ENCODE data around the gene RRAS. TPM values are rescaled to one million over a fixed set of nuclear protein-coding genes. Genes with fewer than 3 reads are reported as not detected.
"Not testable (repeated sequence)": the region's sequence is repeated elsewhere in the genome, so short reads cannot be mapped to it uniquely, and the experiment has no call there.

The RRAS gene
- total and polyA plus RNA-seq, 8 donors, result 21.4 to 131 (median 30.7) TPM

DNA sequence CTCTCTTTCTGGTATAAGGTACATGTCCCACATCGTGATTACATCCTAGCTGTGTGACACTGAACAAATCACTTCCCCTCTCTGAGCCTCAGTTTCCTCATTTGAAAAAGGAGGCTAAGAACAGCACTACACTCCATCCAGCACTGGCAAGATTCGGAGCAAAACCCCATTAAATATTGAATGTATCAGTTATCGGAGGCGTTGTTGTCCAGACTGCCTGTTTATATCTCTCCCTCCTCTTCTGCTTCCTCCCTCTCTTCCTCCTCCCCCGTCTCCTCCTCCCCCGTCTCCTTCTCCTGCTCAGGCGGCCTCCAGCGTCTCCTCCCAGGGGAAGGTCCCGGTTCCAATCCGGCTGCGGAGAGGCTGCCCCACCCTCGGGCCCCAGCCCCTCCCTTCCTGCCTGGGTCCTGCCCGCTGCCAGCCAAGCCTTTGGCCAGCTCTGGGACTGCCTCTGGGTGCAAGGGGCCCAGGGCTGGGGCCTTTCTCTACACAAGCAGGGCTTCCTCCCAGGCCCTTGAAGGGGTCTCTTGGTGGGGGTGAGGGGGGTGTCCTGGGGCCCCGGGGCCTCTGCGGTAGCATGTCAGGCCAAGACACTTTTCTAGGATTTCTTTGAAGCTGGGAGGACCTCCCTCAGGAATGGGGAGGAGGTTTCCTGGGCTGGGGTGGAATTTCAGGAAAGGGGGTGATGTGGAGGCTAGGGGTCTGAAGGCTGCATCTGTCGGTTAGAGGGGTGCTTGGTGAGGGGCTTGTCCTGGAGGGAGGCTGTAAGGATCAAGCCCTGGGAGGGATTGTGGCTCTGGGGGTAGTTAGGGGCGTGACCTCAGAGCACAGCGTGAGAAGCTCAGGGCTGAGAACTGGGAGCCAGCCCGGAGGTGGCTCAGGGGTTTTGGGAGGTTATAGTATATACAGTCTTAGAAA, 1.9 kb downstream of the RRAS start:
- TF ChIP-seq, protein P1, sequence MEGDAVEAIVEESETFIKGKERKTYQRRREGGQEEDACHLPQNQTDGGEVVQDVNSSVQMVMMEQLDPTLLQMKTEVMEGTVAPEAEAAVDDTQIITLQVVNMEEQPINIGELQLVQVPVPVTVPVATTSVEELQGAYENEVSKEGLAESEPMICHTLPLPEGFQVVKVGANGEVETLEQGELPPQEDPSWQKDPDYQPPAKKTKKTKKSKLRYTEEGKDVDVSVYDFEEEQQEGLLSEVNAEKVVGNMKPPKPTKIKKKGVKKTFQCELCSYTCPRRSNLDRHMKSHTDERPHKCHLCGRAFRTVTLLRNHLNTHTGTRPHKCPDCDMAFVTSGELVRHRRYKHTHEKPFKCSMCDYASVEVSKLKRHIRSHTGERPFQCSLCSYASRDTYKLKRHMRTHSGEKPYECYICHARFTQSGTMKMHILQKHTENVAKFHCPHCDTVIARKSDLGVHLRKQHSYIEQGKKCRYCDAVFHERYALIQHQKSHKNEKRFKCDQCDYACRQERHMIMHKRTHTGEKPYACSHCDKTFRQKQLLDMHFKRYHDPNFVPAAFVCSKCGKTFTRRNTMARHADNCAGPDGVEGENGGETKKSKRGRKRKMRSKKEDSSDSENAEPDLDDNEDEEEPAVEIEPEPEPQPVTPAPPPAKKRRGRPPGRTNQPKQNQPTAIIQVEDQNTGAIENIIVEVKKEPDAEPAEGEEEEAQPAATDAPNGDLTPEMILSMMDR (IDR thresholded peaks at IDR 0.05), result no peak
- H3K4me3 ChIP-seq, result peak overlapping the region; percentile 19 to 95
- no peaks in the 10 kb centered on the region for H3K9me3 ChIP-seq
- no peaks in the 10 kb centered on the region for H3K27me3 ChIP-seq
- H3K27ac ChIP-seq, result peak overlapping the region; percentile 94 to 98
- DNase-seq, result peak in 3 of 4 donors; percentile 44 to 95 (median 91)
- H3K4me1 ChIP-seq, result peaks cover 25 to 63% of the 10 kb centered on the region in 2 donors
- H3K36me3 ChIP-seq, result peaks cover 0 to 4% of the 10 kb centered on the region in 2 donors
- ATAC-seq, result peak; percentile 32
- intact Hi-C loops (cut with DNase I), result no loop called here

DNA sequence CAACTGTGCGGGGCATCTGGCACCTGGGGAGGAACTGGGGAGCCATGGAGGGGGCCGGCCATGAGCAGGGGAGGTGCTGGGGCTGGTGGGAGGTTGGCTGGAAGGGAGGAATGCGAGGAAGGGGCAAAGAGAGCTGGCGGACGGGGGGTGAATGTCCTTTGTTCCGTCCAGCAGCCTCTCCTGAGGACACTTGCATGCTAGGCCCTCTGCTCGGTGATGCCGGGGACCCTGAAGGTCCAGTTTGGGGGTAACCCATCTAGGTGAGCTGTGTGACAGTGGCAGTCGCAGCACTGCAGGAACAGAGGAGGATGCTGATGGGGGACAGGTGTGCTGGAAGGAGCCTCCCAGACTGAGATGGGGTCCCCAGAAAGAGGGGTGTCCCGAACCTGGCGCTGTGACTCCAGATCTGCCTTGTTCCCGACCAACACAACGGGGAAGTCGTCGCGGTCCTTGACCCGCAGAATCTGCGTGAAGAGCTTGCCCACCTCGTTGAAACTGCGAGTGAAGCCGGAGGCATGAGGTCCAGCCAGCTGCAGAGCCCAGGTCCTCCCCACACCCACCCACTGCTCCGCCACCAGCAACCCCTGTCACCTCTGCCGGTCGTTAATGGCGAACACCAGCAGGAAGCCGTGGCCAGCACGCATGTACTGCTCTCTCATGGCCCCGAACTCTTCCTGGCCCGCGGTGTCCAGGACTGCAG, 3.6 kb downstream of the RRAS start:
- Histone ChIP-seq H3K4me3 (no peak overlapping the region), H3K4me1 (peaks cover 20 to 62% of the 10 kb centered on the region in 2 donors)
- intact Hi-C loops (cut with DNase I), result no loop called here

DNA sequence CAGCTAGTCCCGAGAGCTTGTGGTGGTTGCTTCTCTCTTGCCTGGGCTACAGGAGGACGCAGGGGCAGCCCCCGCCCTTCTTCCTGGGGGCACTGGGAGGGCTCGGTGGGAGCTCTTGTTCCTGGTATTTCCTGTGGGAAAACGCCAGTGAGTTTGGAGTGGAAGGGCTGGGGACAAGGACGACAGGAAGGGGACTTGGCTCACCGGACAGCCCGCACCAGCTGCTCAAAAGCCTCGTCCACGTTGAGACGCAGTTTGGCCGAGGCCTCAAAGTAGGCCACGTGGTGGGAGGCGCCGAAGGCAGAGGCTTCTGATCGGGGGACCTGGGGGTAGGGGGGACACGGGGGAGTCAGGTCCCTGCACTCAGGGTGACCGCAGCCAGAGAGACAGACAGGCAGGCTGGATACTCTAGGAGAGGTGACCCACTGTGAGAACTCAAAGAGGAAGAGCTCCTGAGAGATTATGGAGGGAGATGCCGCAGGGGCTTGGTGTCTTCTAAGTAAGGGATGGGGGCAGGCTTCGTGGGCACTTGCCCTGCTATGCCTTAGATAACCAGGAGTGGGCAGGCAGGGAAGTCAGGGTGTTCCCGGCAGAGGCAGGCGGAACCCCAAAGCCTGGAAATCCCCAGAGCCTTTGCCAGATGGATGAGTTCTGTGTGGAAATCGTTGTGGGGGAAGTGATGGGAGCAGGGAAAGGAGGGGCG, 4.3 kb downstream of the RRAS start:
- no peak overlapping the region for H3K4me3 ChIP-seq
- DNase-seq, result peak in 1 of 4 donors; percentile 39
- peak overlapping the region; percentile 55 to 56 for H3K27ac ChIP-seq
- H3K27me3 ChIP-seq, result no peaks in the 10 kb centered on the region
- intact Hi-C loops (cut with DNase I), result no loop called here
- peaks cover 0 to 4% of the 10 kb centered on the region in 2 donors for H3K36me3 ChIP-seq
- no peak for ATAC-seq
- peaks cover 15 to 62% of the 10 kb centered on the region in 2 donors for H3K4me1 ChIP-seq
- no peaks in the 10 kb centered on the region for H3K9me3 ChIP-seq
- TF ChIP-seq, protein P1 (IDR thresholded peaks at IDR 0.05), result no peak

More for the DNA sequence above, 3.6 kb downstream of the RRAS start:
- Histone ChIP-seq H3K36me3 (peaks cover 0 to 4% of the 10 kb centered on the region in 2 donors), H3K27ac (peak overlapping the region in 1 of 2 donors; percentile 55), H3K9me3 (no peaks in the 10 kb centered on the region), H3K27me3 (no peaks in the 10 kb centered on the region)
- TF ChIP-seq, protein P1 (IDR thresholded peaks at IDR 0.05), result no peak
- no peak for DNase-seq
- ATAC-seq, result no peak

DNA sequence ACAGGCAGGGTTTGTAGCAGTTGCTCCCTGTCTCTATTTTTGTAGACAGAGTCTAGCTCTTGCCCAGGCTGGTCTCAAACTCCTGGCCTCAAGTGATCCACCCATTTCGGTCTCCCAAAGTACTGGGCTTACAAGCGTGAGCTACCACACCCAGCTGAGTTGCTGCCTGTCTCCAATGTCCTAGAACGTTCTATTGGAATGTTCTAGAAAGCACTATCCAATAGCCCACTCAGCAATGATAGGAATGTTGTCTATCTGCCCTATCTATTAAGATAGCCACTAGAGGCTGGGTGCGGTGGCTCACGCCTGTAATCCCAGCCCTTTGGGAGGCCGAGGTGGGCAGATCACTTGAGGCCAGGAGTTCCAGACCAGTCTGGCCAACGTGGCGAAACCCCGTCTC, 6.7 kb downstream of the RRAS start:
- H3K9me3 ChIP-seq; ATAC-seq; H3K4me3 ChIP-seq; H3K27me3 ChIP-seq; H3K27ac ChIP-seq; H3K36me3 ChIP-seq; intact Hi-C loops (cut with DNase I); DNase-seq: not testable (repeated sequence)
- H3K4me1 ChIP-seq, result peaks cover 6 to 50% of the 10 kb centered on the region in 2 donors

DNA sequence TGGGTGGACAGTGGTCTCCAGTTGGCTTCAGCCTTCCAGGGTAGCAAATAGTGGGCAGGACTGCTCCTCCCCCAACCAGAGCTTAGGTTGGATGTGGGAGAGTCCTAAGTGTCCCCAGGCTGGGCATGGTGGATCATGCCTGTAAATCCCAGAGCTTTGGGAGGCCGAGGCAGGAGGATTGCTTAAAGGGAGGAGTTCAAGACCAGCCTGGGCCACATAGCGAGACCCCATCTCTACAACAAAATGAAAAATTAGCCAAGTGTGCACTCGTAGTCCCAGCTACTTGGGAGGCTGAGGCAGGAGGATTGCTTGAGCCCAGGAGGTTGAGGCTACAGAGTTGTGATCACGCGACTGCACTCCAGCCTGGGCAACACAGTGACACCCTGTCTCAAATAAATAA, 7.4 kb downstream of the RRAS start:
- DNase-seq (no peak), ATAC-seq (no peak)
- Histone ChIP-seq H3K27ac (no peak overlapping the region), H3K4me1 (peaks cover 5 to 43% of the 10 kb centered on the region in 2 donors), H3K27me3 (no peaks in the 10 kb centered on the region), H3K9me3 (no peaks in the 10 kb centered on the region), H3K36me3 (peaks cover 0 to 9% of the 10 kb centered on the region in 2 donors), H3K4me3 (no peak overlapping the region)
- TF ChIP-seq, protein P1 (IDR thresholded peaks at IDR 0.05), result no peak
- intact Hi-C loops (cut with DNase I), result no loop called here

All from left lung (tissue), 10 donors.